ENCODE data around the gene XPO6.
A peak's percentile ranks its signal among the peaks of the same experiment; 100 is the strongest.

Gene XPO6

GRCh38 chr16:28182183-28182582, 29.6 kb downstream of the XPO6 start:
- DNase-seq, result peak; percentile 43

- no peak for DNase-seq
Measured at GRCh38 chr16:28181515-28181914, 30.2 kb downstream of the XPO6 start.

GRCh38 chr16:28180655-28181460, 30.9 kb downstream of the XPO6 start:
- DNase-seq, result no peak

- no peak for DNase-seq
Measured at GRCh38 chr16:28179354-28179753, 32.4 kb downstream of the XPO6 start.

- DNase-seq, result no peak
Measured at GRCh38 chr16:28175715-28176114, 36.0 kb downstream of the XPO6 start.

- DNase-seq, result no peak
Measured at GRCh38 chr16:28172336-28172735, 39.4 kb downstream of the XPO6 start.

GRCh38 chr16:28171816-28172215, 39.9 kb downstream of the XPO6 start:
- no peak for DNase-seq

- DNase-seq, result peak; percentile 48
Measured at GRCh38 chr16:28168991-28169554, 42.7 kb downstream of the XPO6 start.

GRCh38 chr16:28167730-28168129, 44.0 kb downstream of the XPO6 start:
- DNase-seq, result no peak

GRCh38 chr16:28167221-28167620, 44.5 kb downstream of the XPO6 start:
- DNase-seq, result no peak

- DNase-seq, result no peak
Measured at GRCh38 chr16:28166394-28167208, 45.2 kb downstream of the XPO6 start.

- DNase-seq, result no peak
Measured at GRCh38 chr16:28165598-28165997, 46.2 kb downstream of the XPO6 start.

- no peak for DNase-seq
Measured at GRCh38 chr16:28164140-28164539, 47.6 kb downstream of the XPO6 start.

GRCh38 chr16:28163699-28164098, 48.1 kb downstream of the XPO6 start:
- DNase-seq, result no peak

- DNase-seq, result no peak
Measured at GRCh38 chr16:28162326-28162877, 49.4 kb downstream of the XPO6 start.

- DNase-seq, result no peak
Measured at GRCh38 chr16:28161626-28162025, 50.1 kb downstream of the XPO6 start.

GRCh38 chr16:28158136-28158535, 53.6 kb downstream of the XPO6 start:
- no peak for DNase-seq

- DNase-seq, result no peak
Measured at GRCh38 chr16:28156056-28156680, 55.6 kb downstream of the XPO6 start.

GRCh38 chr16:28155293-28155692, 56.5 kb downstream of the XPO6 start:
- DNase-seq, result no peak

- no peak for DNase-seq
Measured at GRCh38 chr16:28151180-28151579, 60.6 kb downstream of the XPO6 start.

- DNase-seq, result no peak
Measured at GRCh38 chr16:28149011-28149888, 62.5 kb downstream of the XPO6 start.

- DNase-seq, result no peak
Measured at GRCh38 chr16:28146536-28146935, 65.2 kb downstream of the XPO6 start.

Measured in stimulated activated CD4-positive, alpha-beta T cell treated with anti-CD3 and anti-CD28 coated beads, Interleukin-4, amount 100 ng/mL, for 1 hour (primary cell).